ENCODE results near the gene CHRNA3. TPM values are rescaled to one million over a fixed set of nuclear protein-coding genes. Genes with fewer than 3 reads are reported as not detected.

The CHRNA3 gene
- total RNA-seq, 1 experiment from 2014 or later = not detected

DNA sequence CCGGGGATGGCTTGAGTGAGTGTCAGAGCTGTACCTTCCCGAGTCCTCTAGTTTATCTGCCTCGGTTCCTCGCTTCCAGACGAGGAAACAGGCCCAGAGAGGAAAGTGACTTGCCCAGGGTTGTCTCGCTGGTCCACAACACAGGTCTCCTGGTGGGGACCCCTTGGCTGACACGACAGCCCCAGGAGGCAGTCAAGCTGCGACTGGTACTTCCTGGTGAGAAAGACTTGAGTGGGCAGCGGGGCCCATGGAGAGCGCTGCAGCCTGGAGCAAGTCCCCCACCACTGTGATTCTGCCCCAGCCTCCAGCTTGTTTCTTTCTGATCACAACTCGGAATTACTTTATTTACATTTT lies 56.1 kb downstream of the CHRNA3 start:
- peak overlapping the region; percentile 30 for H2AFZ ChIP-seq (ENCODE audit: low read depth, low read length, poor library complexity, severe bottlenecking)
- no peaks in the 10 kb centered on the region for H3K9me2 ChIP-seq (ENCODE audit: insufficient read depth)
- peak overlapping the region; percentile 78; the same call in 1 of the 2 replicates for H3K9ac ChIP-seq (ENCODE audit: low read length)
- intact Hi-C loops (cut with micrococcal nuclease) = no loop called here
- no TSS peak for BruUV-seq (replicated peaks)
- H3K4me2 ChIP-seq (ENCODE audit: low read length) = peak overlapping the region; percentile 98
- RAD21 ChIA-PET (ENCODE audit: low non-redundant PET in 1 of 2, low total read pairs in 2 of 2, uncharacterized antibody in 2 of 2, unreplicated experiment in 2 of 2) = no interaction called here
- ATAC-seq = no peak
- DNase-seq (ENCODE audit: low read depth, low spot score) = no peak
- CTCF ChIA-PET = interaction anchor here (1.0 to 2.1 kb wide), 3 partner anchors 10 to 162 kb away, joined by 3 to 6 read pairs (median 4); partner anchors contain the start of gene PSMA4
- H3K9me3 ChIP-seq (ENCODE audit: control insufficient read depth in 1 of 2, insufficient read depth in 1 of 2, low read depth in 1 of 2, low read length in 2 of 2) = no peaks in the 10 kb centered on the region
- H3K4me3 ChIP-seq (replicated peaks in 1 of 2; ENCODE audit: low read depth in 1 of 2, low read length in 2 of 2) = peak overlapping the region; percentile 67 to 86
- no peaks in the 10 kb centered on the region for H3K36me3 ChIP-seq (ENCODE audit: control insufficient read depth in 1 of 2, insufficient read depth in 2 of 2, low read length in 2 of 2)
- TF ChIP-seq POLR2AphosphoS5 (IDR thresholded peaks at IDR 0.05; ENCODE audit: low read depth, low read length) (no peak), FOSL1 (IDR thresholded peaks at IDR 0.05; ENCODE audit: low read depth) (no peak), EGR1 (IDR thresholded peaks at IDR 0.05; ENCODE audit: low read depth) (no peak), EZH2 (IDR thresholded peaks at IDR 0.05) (no peak)
- TF ChIP-seq, protein P1, sequence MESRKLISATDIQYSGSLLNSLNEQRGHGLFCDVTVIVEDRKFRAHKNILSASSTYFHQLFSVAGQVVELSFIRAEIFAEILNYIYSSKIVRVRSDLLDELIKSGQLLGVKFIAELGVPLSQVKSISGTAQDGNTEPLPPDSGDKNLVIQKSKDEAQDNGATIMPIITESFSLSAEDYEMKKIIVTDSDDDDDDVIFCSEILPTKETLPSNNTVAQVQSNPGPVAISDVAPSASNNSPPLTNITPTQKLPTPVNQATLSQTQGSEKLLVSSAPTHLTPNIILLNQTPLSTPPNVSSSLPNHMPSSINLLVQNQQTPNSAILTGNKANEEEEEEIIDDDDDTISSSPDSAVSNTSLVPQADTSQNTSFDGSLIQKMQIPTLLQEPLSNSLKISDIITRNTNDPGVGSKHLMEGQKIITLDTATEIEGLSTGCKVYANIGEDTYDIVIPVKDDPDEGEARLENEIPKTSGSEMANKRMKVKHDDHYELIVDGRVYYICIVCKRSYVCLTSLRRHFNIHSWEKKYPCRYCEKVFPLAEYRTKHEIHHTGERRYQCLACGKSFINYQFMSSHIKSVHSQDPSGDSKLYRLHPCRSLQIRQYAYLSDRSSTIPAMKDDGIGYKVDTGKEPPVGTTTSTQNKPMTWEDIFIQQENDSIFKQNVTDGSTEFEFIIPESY (IDR thresholded peaks at IDR 0.05; ENCODE audit: extremely low read depth, insufficient replicate concordance, low read length) = no peak
- TF ChIP-seq, protein P2, sequence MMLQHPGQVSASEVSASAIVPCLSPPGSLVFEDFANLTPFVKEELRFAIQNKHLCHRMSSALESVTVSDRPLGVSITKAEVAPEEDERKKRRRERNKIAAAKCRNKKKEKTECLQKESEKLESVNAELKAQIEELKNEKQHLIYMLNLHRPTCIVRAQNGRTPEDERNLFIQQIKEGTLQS (IDR thresholded peaks at IDR 0.05) = no peak
- no peaks in the 10 kb centered on the region for H3K27me3 ChIP-seq (ENCODE audit: insufficient read depth, low read length)
- H3K4me1 ChIP-seq (ENCODE audit: control insufficient read depth in 1 of 2, insufficient read depth in 2 of 2, low read length in 2 of 2) = peaks cover 0 to 14% of the 10 kb centered on the region in 2 experiments; a peak in 2 of 4 replicates
- H4K20me1 ChIP-seq (ENCODE audit: insufficient read depth) = no peaks in the 10 kb centered on the region
- H3K27ac ChIP-seq (ENCODE audit: low read depth, low read length) = 0 out of 2 replicates have a peak overlapping the region, but pooled peaks have one; percentile 9
- POLR2A ChIA-PET = interaction anchor here (0.7 to 2.2 kb wide), 7 partner anchors 10 to 262 kb away, joined by 3 to 12 read pairs (median 4); partner anchors contain the start of genes IREB2 and PSMA4
- peaks cover 31% of the 10 kb centered on the region for H3K79me2 ChIP-seq (ENCODE audit: insufficient read depth, low read length)

DNA sequence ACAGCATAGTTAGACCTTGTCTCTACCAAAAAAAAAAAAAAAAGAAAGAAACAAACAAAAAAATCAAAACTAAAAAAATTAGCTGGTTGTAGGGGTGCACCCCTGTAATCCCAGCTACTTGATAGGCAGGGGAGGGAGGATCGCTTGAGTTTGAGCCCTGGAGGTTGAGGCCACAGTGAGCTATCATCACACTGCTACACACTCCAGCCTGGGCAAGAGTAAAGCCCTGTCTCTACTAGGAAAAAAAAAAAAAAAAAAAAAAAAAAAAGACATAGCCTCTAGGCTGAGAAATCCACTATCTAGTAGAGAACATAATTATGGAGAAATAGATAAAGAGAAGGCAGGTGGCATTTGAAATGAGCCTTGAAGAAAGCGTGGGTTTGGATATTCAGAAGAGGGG lies 57.7 kb downstream of the CHRNA3 start:
- TF ChIP-seq, protein P2 (IDR thresholded peaks at IDR 0.05) = no peak
- no peak for TF ChIP-seq JUND (IDR thresholded peaks at IDR 0.05)
- BruUV-seq (replicated peaks) = no TSS peak
- POLR2A ChIA-PET = interaction anchor here (0.6 kb wide), 1 partner anchor 16 kb away, joined by 3 read pairs; no protein-coding TSS in a partner anchor

More for the DNA sequence above, 57.7 kb downstream of the CHRNA3 start:
- H3K36me3 ChIP-seq (ENCODE audit: control insufficient read depth in 1 of 2, insufficient read depth in 2 of 2, low read length in 2 of 2) = no peaks in the 10 kb centered on the region
- H3K9me3 ChIP-seq (ENCODE audit: control insufficient read depth in 1 of 2, insufficient read depth in 1 of 2, low read depth in 1 of 2, low read length in 2 of 2) = no peaks in the 10 kb centered on the region
- RAD21 ChIA-PET (ENCODE audit: low non-redundant PET in 1 of 2, low total read pairs in 2 of 2, uncharacterized antibody in 2 of 2, unreplicated experiment in 2 of 2) = interaction anchor here in 1 of 2 experiments (0.6 to 0.7 kb wide), 2 partner anchors 10 to 18 kb away, joined by 3 read pairs; no protein-coding TSS in a partner anchor
- intact Hi-C loops (cut with micrococcal nuclease) = no loop called here
- H3K9ac ChIP-seq (ENCODE audit: low read length) = no peak overlapping the region
- H2AFZ ChIP-seq (ENCODE audit: low read depth, low read length, poor library complexity, severe bottlenecking) = no peak overlapping the region
- DNase-seq (ENCODE audit: low read depth, low spot score) (no peak), ATAC-seq (no peak)
- CTCF ChIA-PET = interaction anchor here (0.6 to 0.9 kb wide), 2 partner anchors 49 to 76 kb away, joined by 3 read pairs; no protein-coding TSS in a partner anchor
- H3K27me3 ChIP-seq (ENCODE audit: insufficient read depth, low read length) = no peaks in the 10 kb centered on the region
- no peaks in the 10 kb centered on the region for H3K9me2 ChIP-seq (ENCODE audit: insufficient read depth)
- no peak overlapping the region for H3K4me2 ChIP-seq (ENCODE audit: low read length)
- peaks cover 21% of the 10 kb centered on the region for H3K79me2 ChIP-seq (ENCODE audit: insufficient read depth, low read length)
- no peak overlapping the region for H3K27ac ChIP-seq (ENCODE audit: low read depth, low read length)
- H3K4me3 ChIP-seq (replicated peaks in 1 of 2; ENCODE audit: low read depth in 1 of 2, low read length in 2 of 2) = no peak overlapping the region
- peaks cover 0 to 14% of the 10 kb centered on the region in 2 experiments; a peak in 2 of 4 replicates for H3K4me1 ChIP-seq (ENCODE audit: control insufficient read depth in 1 of 2, insufficient read depth in 2 of 2, low read length in 2 of 2)
- no peaks in the 10 kb centered on the region for H4K20me1 ChIP-seq (ENCODE audit: insufficient read depth)

Data from HCT116 (cell line).